ENCODE data around the gene CAND2.
"Not testable (repeated sequence)": the region's sequence is repeated elsewhere in the genome, so short reads cannot be mapped to it uniquely, and the experiment has no call there.

CAND2 gene

GRCh38 chr3:12838179-12838965 is 41.9 kb downstream of the CAND2 start:
- DNase-seq (ENCODE audit: insufficient read length, low spot score): no peak

GRCh38 chr3:12839156-12839946 is 42.9 kb downstream of the CAND2 start:
- TF ChIP-seq CTCF (IDR thresholded peaks at IDR 0.05; ENCODE audit: insufficient read depth, missing control alignments): no peak
- DNase-seq (ENCODE audit: insufficient read length, low spot score) (no peak), FAIRE-seq (no peak)

More at GRCh38 chr3:12838179-12838965, 41.9 kb downstream of the CAND2 start:
- FAIRE-seq: no peak
- no peak for TF ChIP-seq CTCF (IDR thresholded peaks at IDR 0.05; ENCODE audit: insufficient read depth, missing control alignments)

- FAIRE-seq; DNase-seq (ENCODE audit: insufficient read length, low spot score): not testable (repeated sequence)
Measured at GRCh38 chr3:12840148-12840547, 43.7 kb downstream of the CAND2 start.

- no peak for FAIRE-seq
Measured at GRCh38 chr3:12840591-12841148, 44.2 kb downstream of the CAND2 start.

GRCh38 chr3:12841149-12841969 is 44.9 kb downstream of the CAND2 start, which contains the start of gene RPL32:
Gene RPL32 (minus strand): TSS chr3:12841565. CDS start chr3:12840237, 1,328 bp downstream.
- TF ChIP-seq CTCF (IDR thresholded peaks at IDR 0.05; ENCODE audit: insufficient read depth, missing control alignments): peak; percentile 90
- DNase-seq (ENCODE audit: insufficient read length, low spot score) (peak; percentile 42), FAIRE-seq (no peak)

More at GRCh38 chr3:12840591-12841148, 44.2 kb downstream of the CAND2 start:
- TF ChIP-seq CTCF (IDR thresholded peaks at IDR 0.05; ENCODE audit: insufficient read depth, missing control alignments): no peak
- DNase-seq (ENCODE audit: insufficient read length, low spot score): no peak

GRCh38 chr3:12841970-12842328 is 45.5 kb downstream of the CAND2 start:
- no peak for TF ChIP-seq CTCF (IDR thresholded peaks at IDR 0.05; ENCODE audit: insufficient read depth, missing control alignments)
- DNase-seq (ENCODE audit: insufficient read length, low spot score): no peak
- no peak for FAIRE-seq

GRCh38 chr3:12842469-12842868 is 46.0 kb downstream of the CAND2 start:
- FAIRE-seq (no peak), DNase-seq (ENCODE audit: insufficient read length, low spot score) (no peak)
- TF ChIP-seq CTCF (IDR thresholded peaks at IDR 0.05; ENCODE audit: insufficient read depth, missing control alignments): no peak

All from D721Med (cell line).